Kasumi-1 (cell line): ENCODE data around the gene MFAP3.

ENCODE experiments used
- DNase-seq, 2 experiments: peaks; one replicate each; lab custom pipeline; 2025; lab: John Stamatoyannopoulos, UW

MFAP3 gene

DNA sequence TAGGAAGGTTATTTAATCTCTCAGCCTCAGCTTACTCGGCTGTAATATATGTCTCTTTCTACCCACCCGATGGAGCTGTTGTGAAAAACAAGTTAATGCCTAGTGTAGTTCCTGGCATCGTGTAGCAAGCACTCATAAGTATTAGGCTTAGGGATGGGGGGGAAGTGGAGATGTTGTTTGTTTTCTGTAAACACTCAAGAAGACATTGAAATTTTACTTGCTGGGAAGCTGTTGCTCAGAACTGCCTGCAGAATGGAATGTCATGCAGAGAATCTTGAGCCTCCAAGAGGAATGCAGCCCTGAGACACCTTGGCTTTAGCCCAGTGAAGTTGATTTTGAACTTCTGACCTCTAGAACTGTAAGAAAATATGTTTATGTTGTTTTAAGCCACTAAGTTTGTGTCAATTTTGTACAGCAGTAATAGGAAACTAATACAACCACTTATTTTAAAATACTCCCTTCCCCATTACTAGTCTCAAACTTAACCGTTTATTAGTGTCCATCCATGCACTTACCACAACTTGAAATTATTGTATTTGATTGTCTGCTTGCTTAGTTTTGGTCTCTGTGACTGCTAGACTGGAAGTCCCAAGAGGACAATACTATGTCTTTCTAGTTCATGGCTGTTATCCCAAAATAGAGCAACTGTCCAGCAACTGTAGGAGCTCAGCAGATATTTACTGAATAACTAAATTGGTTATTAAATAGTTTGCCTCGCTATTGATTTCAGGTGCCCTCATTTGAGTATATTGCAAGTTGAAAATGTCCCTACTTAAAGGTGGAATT, 53.8 kb downstream of the MFAP3 start:
- no peak for DNase-seq

DNA sequence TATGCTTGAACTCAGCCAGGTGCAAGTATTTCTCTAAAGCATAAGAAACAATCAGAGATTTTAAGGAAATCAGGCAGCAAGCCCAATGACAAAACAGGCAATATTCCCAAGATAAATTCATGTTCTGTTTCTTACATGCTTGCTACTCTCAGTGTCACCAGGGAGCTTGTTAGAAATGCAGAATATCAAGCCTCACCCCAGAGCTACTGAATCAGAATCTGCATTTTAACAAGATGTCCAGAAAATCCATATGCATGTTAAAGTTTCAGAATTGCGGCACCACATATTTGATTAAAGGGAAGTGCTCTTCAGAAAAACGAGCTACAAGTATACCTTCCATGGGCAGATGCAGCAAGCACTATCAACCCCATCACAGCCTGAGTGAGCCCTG, 54.4 kb downstream of the MFAP3 start:
- DNase-seq = no peak

GRCh38 chr5:154095904-154096303, 57.1 kb downstream of the MFAP3 start:
- DNase-seq = no peak

- DNase-seq = no peak
Observed at GRCh38 chr5:154097031-154097430, 58.3 kb downstream of the MFAP3 start.

DNA sequence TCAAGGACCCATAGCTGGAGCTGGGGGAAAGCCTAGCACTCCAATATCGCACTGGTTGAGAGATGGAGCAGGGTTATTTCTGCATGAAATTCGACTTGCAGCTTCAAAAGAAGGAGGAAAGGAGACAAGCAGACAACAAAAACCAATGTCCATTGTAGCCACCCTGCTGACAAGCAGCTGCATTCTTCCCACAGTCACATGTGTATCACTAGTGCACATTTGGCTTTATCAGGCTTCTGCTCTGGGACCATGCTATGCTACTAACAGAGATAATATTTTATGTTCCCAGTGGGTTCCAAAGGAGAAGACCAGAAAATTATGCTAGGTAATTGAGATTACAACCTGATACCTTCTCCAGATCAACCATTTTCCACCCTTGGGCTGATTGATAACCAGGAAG, 59.7 kb downstream of the MFAP3 start:
- DNase-seq = no peak

DNA sequence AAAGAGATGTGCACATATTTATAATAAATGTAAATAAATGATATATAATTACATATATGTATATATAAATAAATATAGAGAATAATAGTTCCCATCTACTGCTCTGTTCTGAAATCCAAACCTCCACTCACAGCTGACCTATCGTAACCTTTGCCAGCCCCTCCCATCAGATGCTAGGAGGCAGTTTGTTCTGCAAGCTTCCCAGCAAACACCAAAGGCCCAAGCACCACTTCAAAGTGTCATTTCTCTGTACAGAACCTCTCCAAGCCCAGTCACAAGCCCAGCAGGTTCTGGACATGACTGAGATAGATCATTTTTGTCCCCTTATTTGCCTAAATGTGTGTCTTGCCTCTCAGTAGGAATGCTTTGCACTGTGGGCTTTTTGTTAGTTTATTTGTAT, 62.4 kb downstream of the MFAP3 start:
- no peak for DNase-seq

DNA sequence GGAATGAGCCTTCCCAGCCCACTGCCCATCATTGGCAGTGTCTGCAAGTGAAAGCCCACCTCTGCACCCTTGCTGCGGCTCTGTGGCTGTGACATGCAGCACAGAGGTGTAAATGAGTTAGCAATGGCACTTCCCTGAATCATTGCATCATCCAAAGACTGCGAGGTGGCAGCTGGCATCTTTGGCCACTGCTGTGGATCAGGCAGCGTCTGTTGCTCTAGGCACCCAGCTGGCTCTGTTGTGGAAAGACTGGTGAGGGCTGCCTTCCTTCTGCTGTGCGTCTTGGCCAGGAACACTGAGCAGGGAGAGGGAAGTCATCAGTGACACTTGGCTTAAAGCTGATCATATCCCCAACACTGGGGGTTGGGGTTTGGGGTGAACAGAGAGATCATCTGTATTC, 64.5 kb downstream of the MFAP3 start:
- DNase-seq = no peak
